GM23338 (cell line): Measurements from ENCODE around the gene ZMAT1. TPM values are rescaled to one million over a fixed set of nuclear protein-coding genes. Genes with fewer than 3 reads are reported as not detected.
A peak's percentile ranks its signal among the peaks of the same experiment; 100 is the strongest.
"Not testable (repeated sequence)": the region's sequence is repeated elsewhere in the genome, so short reads cannot be mapped to it uniquely, and the experiment has no call there.

Experiments used
- ATAC-seq: fragments of 200-7000 bp; cut with Tn5 transposase; 3 replicates; pipeline ENCODE4 v1.9.1; 2020
- DNase-seq: peaks from one replicate; pipeline ENCODE4 v3.0.0-alpha.2; 2015; ENCODE audit warnings: low spot score
- H2AFZ ChIP-seq: fragments of 200-600 bp; sonication (generic); 2 replicates; pipeline ENCODE4 v1.8.0; 2016; ENCODE audit warnings: antibody characterized with exemption, mild to moderate bottlenecking, moderate library complexity
- H3F3A ChIP-seq: fragments of 200-600 bp; sonication (generic); replicated peaks from 2 replicates; pipeline ENCODE4 v1.8.0; 2017; ENCODE audit warnings: antibody characterized with exemption, mixed run types, low read depth
- H3K27ac ChIP-seq: fragments of 200-600 bp; sonication (generic); 2 replicates; pipeline ENCODE4 v1.6.1; 2016; ENCODE audit warnings: low read depth
- H3K27me3 ChIP-seq: fragments of 200-600 bp; sonication (generic); 2 replicates; pipeline ENCODE4 v1.8.0; 2016; ENCODE audit warnings: mild to moderate bottlenecking, mixed run types, moderate library complexity; ENCODE audit not compliant: insufficient read depth
- H3K36me3 ChIP-seq: fragments of 200-600 bp; sonication (generic); 2 replicates; pipeline ENCODE4 v1.8.0; 2016; ENCODE audit warnings: mild to moderate bottlenecking; ENCODE audit not compliant: insufficient read depth
- H3K4me1 ChIP-seq: fragments of 200-600 bp; sonication (generic); 2 replicates; pipeline ENCODE4 v1.8.0; 2016; ENCODE audit warnings: mild to moderate bottlenecking, moderate library complexity; ENCODE audit not compliant: insufficient read depth
- H3K4me2 ChIP-seq: fragments of 200-600 bp; sonication (generic); 2 replicates; pipeline ENCODE4 v1.7.1; 2017; ENCODE audit warnings: mixed run types
- H3K4me3 ChIP-seq: fragments of 200-600 bp; sonication (generic); 2 replicates; pipeline ENCODE4 v1.6.1; 2016; ENCODE audit warnings: mixed run types
- H3K79me2 ChIP-seq: fragments of 200-600 bp; sonication (generic); replicated peaks from 2 replicates; pipeline ENCODE4 v1.8.0; 2017; ENCODE audit warnings: mild to moderate bottlenecking; ENCODE audit not compliant: insufficient read depth
- H3K9me2 ChIP-seq: fragments of 200-600 bp; sonication (generic); 2 replicates; pipeline ENCODE4 v1.8.0; 2017; ENCODE audit not compliant: insufficient read depth
- H4K20me1 ChIP-seq: fragments of 200-600 bp; sonication (generic); replicated peaks from 2 replicates; pipeline ENCODE4 v1.8.0; 2017; ENCODE audit warnings: mild to moderate bottlenecking; ENCODE audit not compliant: insufficient read depth
- H3K27ac Mint-ChIP-seq: 2 replicates; pipeline ENCODE4 v1.8.0; 2020; ENCODE audit warnings: inconsistent platforms, mild to moderate bottlenecking, moderate library complexity, mixed read lengths
- H3K27me3 Mint-ChIP-seq: 3 replicates; pipeline ENCODE4 v1.8.0; 2022; ENCODE audit warnings: low read depth, mild to moderate bottlenecking, moderate library complexity, mixed read lengths, inconsistent platforms; ENCODE audit not compliant: insufficient read depth, poor library complexity
- H3K36me3 Mint-ChIP-seq: 3 replicates; pipeline ENCODE4 v1.8.0; 2021; ENCODE audit warnings: low read depth, mild to moderate bottlenecking, inconsistent platforms, moderate library complexity, mixed read lengths
- H3K4me1 Mint-ChIP-seq: 3 replicates; pipeline ENCODE4 v1.8.0; 2020; ENCODE audit warnings: mild to moderate bottlenecking, inconsistent platforms, mixed read lengths
- H3K4me3 Mint-ChIP-seq: 3 replicates; pipeline ENCODE4 v1.8.0; 2021; ENCODE audit warnings: moderate library complexity, mild to moderate bottlenecking, inconsistent platforms, mixed read lengths
- H3K9me3 Mint-ChIP-seq: 3 replicates; pipeline ENCODE4 v1.8.0; 2020; ENCODE audit warnings: moderate library complexity, mild to moderate bottlenecking, inconsistent platforms, mixed read lengths
- ETS1 ChIP-seq: IDR thresholded peaks from 2 replicates; pipeline ENCODE4 v1.6.1; 2016; ENCODE audit warnings: antibody characterized with exemption
- EZH2 ChIP-seq: fragments of 200-600 bp; sonication (generic); IDR thresholded peaks from one replicate; pipeline ENCODE4 v1.8.0; 2017; ENCODE audit warnings: antibody characterized with exemption, mild to moderate bottlenecking, low read depth; ENCODE audit not compliant: unreplicated experiment
- polyA plus RNA-seq: library from polyadenylated mRNA; unstranded; fragments of >200 nt; fragmentation: Nextera tagmentation; extraction: Ambion mirVana; gene quantifications from 2 replicates; pipeline ENCODE4 v1.2.1, GENCODE V29; 2016
- total RNA-seq: library from RNA; depleted of rRNA; stranded (reverse); fragments of >200 nt; shearing (Covaris generic); gene quantifications from 2 replicates; pipeline ENCODE4 v1.2.3, GENCODE V29; 2014
- TF ChIP-seq, protein P1 (sequence below): fragments of 250-450 bp; sonication (Bioruptor Pico); IDR thresholded peaks from 2 replicates; pipeline ENCODE4 v1.5.0; 2020; ENCODE audit warnings: mild to moderate bottlenecking, moderate library complexity

The ZMAT1 gene
- total and polyA plus RNA-seq, 2 experiments from 2014 or later, result 1.5 to 2.2 TPM

DNA sequence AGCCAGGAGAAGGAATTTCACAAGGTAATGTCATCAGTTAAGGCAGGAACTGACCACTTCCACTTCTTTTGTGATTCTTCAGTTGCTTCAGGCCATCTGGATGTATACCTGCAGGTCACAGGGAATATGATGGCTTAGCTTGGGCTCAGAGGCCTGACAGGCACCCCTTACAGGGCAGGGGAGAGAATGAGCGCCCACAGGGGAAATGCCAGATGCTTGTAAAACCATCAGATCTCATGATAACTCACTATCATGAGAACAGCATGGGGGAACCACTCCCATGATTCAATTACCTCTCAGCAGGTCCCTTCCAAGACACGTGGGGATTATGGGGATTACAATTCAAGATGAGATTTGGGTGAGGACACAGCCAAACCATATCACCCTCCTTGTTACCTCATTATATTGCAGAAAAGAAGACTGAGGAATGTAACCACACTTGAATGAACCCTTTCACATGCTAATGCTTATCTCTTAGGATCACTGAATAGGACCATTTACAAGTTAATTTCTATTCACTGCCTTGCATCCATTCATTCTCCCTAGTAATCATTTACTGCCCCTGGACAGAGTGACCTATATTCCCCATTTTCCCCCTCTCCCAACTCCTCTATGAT is 33.2 kb upstream of the ZMAT1 start:
- not testable (repeated sequence) for H3F3A ChIP-seq, H4K20me1 ChIP-seq, H3K27me3 Mint-ChIP-seq, H3K9me2 ChIP-seq, H3K36me3 ChIP-seq, H3K79me2 ChIP-seq, H3K4me3 ChIP-seq, H2AFZ ChIP-seq, H3K4me2 ChIP-seq
- TF ChIP-seq, protein P1, sequence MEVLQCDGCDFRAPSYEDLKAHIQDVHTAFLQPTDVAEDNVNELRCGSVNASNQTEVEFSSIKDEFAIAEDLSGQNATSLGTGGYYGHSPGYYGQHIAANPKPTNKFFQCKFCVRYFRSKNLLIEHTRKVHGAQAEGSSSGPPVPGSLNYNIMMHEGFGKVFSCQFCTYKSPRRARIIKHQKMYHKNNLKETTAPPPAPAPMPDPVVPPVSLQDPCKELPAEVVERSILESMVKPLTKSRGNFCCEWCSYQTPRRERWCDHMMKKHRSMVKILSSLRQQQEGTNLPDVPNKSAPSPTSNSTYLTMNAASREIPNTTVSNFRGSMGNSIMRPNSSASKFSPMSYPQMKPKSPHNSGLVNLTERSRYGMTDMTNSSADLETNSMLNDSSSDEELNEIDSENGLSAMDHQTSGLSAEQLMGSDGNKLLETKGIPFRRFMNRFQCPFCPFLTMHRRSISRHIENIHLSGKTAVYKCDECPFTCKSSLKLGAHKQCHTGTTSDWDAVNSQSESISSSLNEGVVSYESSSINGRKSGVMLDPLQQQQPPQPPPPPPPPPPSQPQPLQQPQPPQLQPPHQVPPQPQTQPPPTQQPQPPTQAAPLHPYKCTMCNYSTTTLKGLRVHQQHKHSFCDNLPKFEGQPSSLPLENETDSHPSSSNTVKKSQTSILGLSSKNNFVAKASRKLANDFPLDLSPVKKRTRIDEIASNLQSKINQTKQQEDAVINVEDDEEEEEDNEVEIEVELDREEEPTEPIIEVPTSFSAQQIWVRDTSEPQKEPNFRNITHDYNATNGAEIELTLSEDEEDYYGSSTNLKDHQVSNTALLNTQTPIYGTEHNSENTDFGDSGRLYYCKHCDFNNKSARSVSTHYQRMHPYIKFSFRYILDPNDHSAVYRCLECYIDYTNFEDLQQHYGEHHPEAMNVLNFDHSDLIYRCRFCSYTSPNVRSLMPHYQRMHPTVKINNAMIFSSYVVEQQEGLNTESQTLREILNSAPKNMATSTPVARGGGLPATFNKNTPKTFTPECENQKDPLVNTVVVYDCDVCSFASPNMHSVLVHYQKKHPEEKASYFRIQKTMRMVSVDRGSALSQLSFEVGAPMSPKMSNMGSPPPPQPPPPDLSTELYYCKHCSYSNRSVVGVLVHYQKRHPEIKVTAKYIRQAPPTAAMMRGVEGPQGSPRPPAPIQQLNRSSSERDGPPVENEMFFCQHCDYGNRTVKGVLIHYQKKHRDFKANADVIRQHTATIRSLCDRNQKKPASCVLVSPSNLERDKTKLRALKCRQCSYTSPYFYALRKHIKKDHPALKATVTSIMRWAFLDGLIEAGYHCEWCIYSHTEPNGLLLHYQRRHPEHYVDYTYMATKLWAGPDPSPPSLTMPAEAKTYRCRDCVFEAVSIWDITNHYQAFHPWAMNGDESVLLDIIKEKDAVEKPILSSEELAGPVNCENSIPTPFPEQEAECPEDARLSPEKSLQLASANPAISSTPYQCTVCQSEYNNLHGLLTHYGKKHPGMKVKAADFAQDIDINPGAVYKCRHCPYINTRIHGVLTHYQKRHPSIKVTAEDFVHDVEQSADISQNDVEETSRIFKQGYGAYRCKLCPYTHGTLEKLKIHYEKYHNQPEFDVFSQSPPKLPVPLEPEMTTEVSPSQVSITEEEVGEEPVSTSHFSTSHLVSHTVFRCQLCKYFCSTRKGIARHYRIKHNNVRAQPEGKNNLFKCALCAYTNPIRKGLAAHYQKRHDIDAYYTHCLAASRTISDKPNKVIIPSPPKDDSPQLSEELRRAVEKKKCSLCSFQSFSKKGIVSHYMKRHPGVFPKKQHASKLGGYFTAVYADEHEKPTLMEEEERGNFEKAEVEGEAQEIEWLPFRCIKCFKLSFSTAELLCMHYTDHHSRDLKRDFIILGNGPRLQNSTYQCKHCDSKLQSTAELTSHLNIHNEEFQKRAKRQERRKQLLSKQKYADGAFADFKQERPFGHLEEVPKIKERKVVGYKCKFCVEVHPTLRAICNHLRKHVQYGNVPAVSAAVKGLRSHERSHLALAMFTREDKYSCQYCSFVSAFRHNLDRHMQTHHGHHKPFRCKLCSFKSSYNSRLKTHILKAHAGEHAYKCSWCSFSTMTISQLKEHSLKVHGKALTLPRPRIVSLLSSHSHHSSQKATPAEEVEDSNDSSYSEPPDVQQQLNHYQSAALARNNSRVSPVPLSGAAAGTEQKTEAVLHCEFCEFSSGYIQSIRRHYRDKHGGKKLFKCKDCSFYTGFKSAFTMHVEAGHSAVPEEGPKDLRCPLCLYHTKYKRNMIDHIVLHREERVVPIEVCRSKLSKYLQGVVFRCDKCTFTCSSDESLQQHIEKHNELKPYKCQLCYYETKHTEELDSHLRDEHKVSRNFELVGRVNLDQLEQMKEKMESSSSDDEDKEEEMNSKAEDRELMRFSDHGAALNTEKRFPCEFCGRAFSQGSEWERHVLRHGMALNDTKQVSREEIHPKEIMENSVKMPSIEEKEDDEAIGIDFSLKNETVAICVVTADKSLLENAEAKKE (CRISPR knock-in tag), result peak; percentile 35; the same call in 1 of the 2 replicates
- Mint-ChIP-seq H3K4me1 (peaks cover 35% of the 10 kb centered on the region), H3K4me3 (peak overlapping the region; percentile 90), H3K9me3 (peaks cover 13% of the 10 kb centered on the region; the same call in 2 of the 3 replicates), H3K36me3 (peaks cover 39% of the 10 kb centered on the region), H3K27ac (peak overlapping the region; percentile 99)
- ATAC-seq (peak; percentile 87), DNase-seq (peak; percentile 24)
- Histone ChIP-seq H3K4me1 (peaks cover 12% of the 10 kb centered on the region), H3K27me3 (peaks cover 25% of the 10 kb centered on the region), H3K27ac (peak overlapping the region; percentile 50; the same call in 1 of the 2 replicates)

DNA sequence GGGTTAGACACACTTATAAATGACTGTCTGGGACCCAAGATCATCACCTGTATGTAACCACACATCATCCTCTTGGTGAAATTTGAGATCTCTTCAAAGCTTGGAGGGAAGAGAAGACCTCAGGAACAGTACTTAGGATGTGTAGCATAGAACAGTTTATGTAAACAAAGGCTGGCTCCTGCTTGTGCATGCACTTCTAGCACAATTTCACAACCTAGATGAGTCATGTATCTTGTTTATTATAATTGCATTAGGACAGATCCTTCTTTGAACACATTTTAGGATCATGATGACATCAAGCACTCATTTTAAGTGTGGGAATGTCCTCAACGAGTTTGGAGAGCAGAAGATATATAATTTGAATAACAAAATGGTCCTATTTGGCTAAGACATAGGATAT is 26.3 kb upstream of the ZMAT1 start:
- Mint-ChIP-seq H3K9me3 (peaks cover 29% of the 10 kb centered on the region), H3K27ac (no peak overlapping the region), H3K27me3 (peaks cover 4% of the 10 kb centered on the region), H3K4me3 (no peak overlapping the region), H3K4me1 (peaks cover 49% of the 10 kb centered on the region), H3K36me3 (peaks cover 96% of the 10 kb centered on the region)
- Histone ChIP-seq H3K4me2 (no peak overlapping the region), H3K27ac (no peak overlapping the region), H3K79me2 (no peaks in the 10 kb centered on the region), H3K9me2 (no peaks in the 10 kb centered on the region), H3K27me3 (peaks cover 37% of the 10 kb centered on the region), H3K4me3 (no peak overlapping the region), H2AFZ (no peak overlapping the region), H4K20me1 (no peaks in the 10 kb centered on the region), H3K36me3 (no peaks in the 10 kb centered on the region; the same call in 1 of the 2 replicates), H3K4me1 (peaks cover 12% of the 10 kb centered on the region), H3F3A (no peaks in the 10 kb centered on the region)
- DNase-seq (no peak), ATAC-seq (no peak)
- TF ChIP-seq ETS1 (no peak), EZH2 (no peak)
